Type B pancreatic cell (in vitro differentiated cells): ENCODE data around the gene ATG12. TPM values are rescaled to one million over a fixed set of nuclear protein-coding genes. Genes with fewer than 3 reads are reported as not detected.

ENCODE experiments used
- DNase-seq: peaks from one replicate; pipeline ENCODE4 v3.0.0; 2021; ENCODE audit warnings: mixed read lengths; ENCODE audit not compliant: unreplicated experiment; ENCODE audit errors: extremely low spot score
- H3K27ac Mint-ChIP-seq: 2 replicates; pipeline ENCODE4 v1.8.0; 2021; ENCODE audit warnings: mild to moderate bottlenecking, mixed read lengths
- H3K27me3 Mint-ChIP-seq: 2 replicates; pipeline ENCODE4 v1.8.0; 2021; ENCODE audit warnings: mixed read lengths
- H3K36me3 Mint-ChIP-seq: 2 replicates; pipeline ENCODE4 v1.8.0; 2021; ENCODE audit warnings: mixed read lengths
- H3K4me1 Mint-ChIP-seq: one replicate; pipeline ENCODE4 v1.8.0; 2021; ENCODE audit warnings: mixed read lengths; ENCODE audit not compliant: unreplicated experiment
- H3K4me3 Mint-ChIP-seq: 2 replicates; pipeline ENCODE4 v1.8.0; 2021; ENCODE audit warnings: mild to moderate bottlenecking, mixed read lengths
- H3K9me3 Mint-ChIP-seq: 2 replicates; pipeline ENCODE4 v1.8.0; 2021; ENCODE audit warnings: mixed read lengths
- CTCF ChIP-seq: fragments of 200-600 bp; sonication (generic); conservative IDR thresholded peaks from 2 replicates; pipeline ENCODE4 v1.5.0; 2021; ENCODE audit warnings: antibody characterized with exemption, mild to moderate bottlenecking
- total RNA-seq: library from RNA; stranded (reverse); gene quantifications from 2 replicates; pipeline ENCODE4 v1.2.1, GENCODE V29; 2021; ENCODE audit warnings: low replicate concordance

The ATG12 gene
- total RNA-seq, 1 donor from 2014 or later, result 45.9 TPM

DNA sequence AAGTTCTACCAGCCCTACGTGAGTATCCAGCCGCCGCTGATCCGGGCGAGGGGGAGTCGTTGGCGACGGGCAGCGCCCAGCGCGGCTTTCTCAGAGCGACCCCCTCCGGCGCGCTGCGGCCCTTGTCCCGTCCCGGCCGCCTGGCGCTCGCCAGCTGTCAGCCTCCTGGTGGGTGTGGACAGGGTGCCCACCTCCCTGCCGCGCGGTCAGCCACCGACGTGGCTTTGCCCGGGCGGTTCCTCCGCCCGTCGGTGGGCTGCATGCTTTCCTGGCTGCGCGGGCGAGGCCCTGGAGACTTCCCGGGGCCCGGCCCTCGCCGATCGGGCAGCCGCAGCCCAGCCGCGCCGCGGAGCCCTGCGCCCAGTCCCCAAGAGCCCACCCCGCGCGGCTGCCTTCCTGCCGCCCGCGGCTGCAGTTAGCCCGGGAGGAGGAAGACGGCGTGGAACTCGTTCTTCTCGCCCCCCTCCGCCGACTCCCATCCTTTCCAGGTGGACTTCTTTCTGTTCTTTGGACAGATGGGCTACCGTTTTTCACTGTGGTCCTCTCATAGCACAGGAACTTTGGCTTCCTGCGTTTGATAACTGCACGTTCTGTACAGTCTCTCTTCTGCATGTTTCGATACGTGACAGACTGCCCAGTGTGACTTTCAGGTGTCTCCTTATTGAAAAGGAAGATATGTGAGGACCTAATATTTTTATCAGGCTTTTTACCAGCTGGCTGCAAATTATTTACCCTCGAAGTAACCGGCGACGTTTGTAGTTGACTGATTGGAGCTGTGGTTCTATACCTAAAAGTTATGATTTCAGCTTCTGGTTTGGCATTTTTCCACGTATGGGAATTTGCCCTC is 947 bp upstream of the ATG12 start:
- Mint-ChIP-seq H3K27ac (peak overlapping the region; percentile 97), H3K36me3 (no peaks in the 10 kb centered on the region), H3K4me1 (peaks cover 37% of the 10 kb centered on the region), H3K9me3 (no peaks in the 10 kb centered on the region), H3K27me3 (no peaks in the 10 kb centered on the region), H3K4me3 (peak overlapping the region; percentile 96)
- peak; percentile 38 for TF ChIP-seq CTCF
- DNase-seq, result no peak

GRCh38 chr5:115840873-115841272 is 492 bp downstream of the ATG12 start:
- no peaks in the 10 kb centered on the region for H3K36me3 Mint-ChIP-seq
- H3K9me3 Mint-ChIP-seq, result no peaks in the 10 kb centered on the region
- DNase-seq, result no peak
- peaks cover 37% of the 10 kb centered on the region for H3K4me1 Mint-ChIP-seq
- no peaks in the 10 kb centered on the region for H3K27me3 Mint-ChIP-seq
- peak overlapping the region; percentile 97 for H3K27ac Mint-ChIP-seq
- TF ChIP-seq CTCF, result no peak
- peak overlapping the region; percentile 95 for H3K4me3 Mint-ChIP-seq

GRCh38 chr5:115838885-115839518 is 2.4 kb downstream of the ATG12 start:
- Mint-ChIP-seq H3K36me3 (peaks cover 8% of the 10 kb centered on the region), H3K9me3 (no peaks in the 10 kb centered on the region), H3K27me3 (no peaks in the 10 kb centered on the region), H3K4me1 (peaks cover 25% of the 10 kb centered on the region), H3K4me3 (peak overlapping the region; percentile 95), H3K27ac (peak overlapping the region; percentile 32)
- peak; percentile 75 for TF ChIP-seq CTCF
- no peak for DNase-seq

GRCh38 chr5:115835481-115835880 is 5.9 kb downstream of the ATG12 start:
- TF ChIP-seq CTCF, result no peak
- peaks cover 22% of the 10 kb centered on the region for H3K4me1 Mint-ChIP-seq
- H3K27me3 Mint-ChIP-seq, result no peaks in the 10 kb centered on the region
- no peak for DNase-seq
- no peak overlapping the region for H3K4me3 Mint-ChIP-seq
- H3K36me3 Mint-ChIP-seq, result peaks cover 18% of the 10 kb centered on the region
- no peaks in the 10 kb centered on the region for H3K9me3 Mint-ChIP-seq
- H3K27ac Mint-ChIP-seq, result no peak overlapping the region

- H3K36me3 Mint-ChIP-seq, result peaks cover 32% of the 10 kb centered on the region
- peak; percentile 88 for TF ChIP-seq CTCF
- H3K9me3 Mint-ChIP-seq, result peaks cover 5% of the 10 kb centered on the region
- no peak for DNase-seq
- peaks cover 4% of the 10 kb centered on the region for H3K4me1 Mint-ChIP-seq
- H3K27ac Mint-ChIP-seq, result peak overlapping the region; percentile 13
- H3K27me3 Mint-ChIP-seq, result no peaks in the 10 kb centered on the region
- H3K4me3 Mint-ChIP-seq, result no peak overlapping the region
These were observed 10.1 kb downstream of the ATG12 start for GRCh38 chr5:115831163-115831768.
